PC-3 (cell line): Measurements from ENCODE around the gene PACSIN1.

Source experiments
- CTCF ChIP-seq: fragments of 300-600 bp; sonication (generic); conservative IDR thresholded peaks from 2 replicates; pipeline ENCODE4 v1.5.1; 2017; ENCODE audit warnings: antibody characterized with exemption, low read depth, mild to moderate bottlenecking, low read length
- EZH2 ChIP-seq: fragments of 300-600 bp; sonication (generic); IDR thresholded peaks from one replicate; pipeline ENCODE4 v1.6.1; 2017; ENCODE audit warnings: antibody characterized with exemption, mild to moderate bottlenecking, low read length; ENCODE audit not compliant: unreplicated experiment
- EZH2phosphoT487 ChIP-seq: fragments of 300-600 bp; sonication (generic); IDR thresholded peaks from 2 replicates; pipeline ENCODE4 v1.6.1; 2018; ENCODE audit warnings: mild to moderate bottlenecking, antibody characterized with exemption, low read length, borderline replicate concordance

GRCh38 chr6:34462551-34462971 is 3.3 kb upstream of the PACSIN1 start:
- no peak for TF ChIP-seq CTCF
- no peak for TF ChIP-seq EZH2phosphoT487
- no peak for TF ChIP-seq EZH2
